ENCODE measurements around the gene LUZP1.

LUZP1 gene

GRCh38 chr1:23111600-23112535, 56.8 kb downstream of the LUZP1 start:
- no peak for TF ChIP-seq CTCF (IDR thresholded peaks at IDR 0.05; ENCODE audit: insufficient read depth, low read depth, low read length, missing control alignments)
- no peak overlapping the region for H3K4me3 ChIP-seq (ENCODE audit: low read depth, low read length)
- DNase-seq (ENCODE audit: low read depth) = no peak

- no peak for DNase-seq (ENCODE audit: low read depth)
- no peak for TF ChIP-seq CTCF (IDR thresholded peaks at IDR 0.05; ENCODE audit: insufficient read depth, low read depth, low read length, missing control alignments)
- H3K4me3 ChIP-seq (ENCODE audit: low read depth, low read length) = no peak overlapping the region
Measured at GRCh38 chr1:23110391-23110790, 58.3 kb downstream of the LUZP1 start.

GRCh38 chr1:23108918-23109533, 59.6 kb downstream of the LUZP1 start:
- no peak for DNase-seq (ENCODE audit: low read depth)
- TF ChIP-seq CTCF (IDR thresholded peaks at IDR 0.05; ENCODE audit: insufficient read depth, low read depth, low read length, missing control alignments) = no peak
- no peak overlapping the region for H3K4me3 ChIP-seq (ENCODE audit: low read depth, low read length)

GRCh38 chr1:23103001-23103889, 65.4 kb downstream of the LUZP1 start:
- no peak for TF ChIP-seq CTCF (IDR thresholded peaks at IDR 0.05; ENCODE audit: insufficient read depth, low read depth, low read length, missing control alignments)
- DNase-seq (ENCODE audit: low read depth) = peak; percentile 12
- no peak overlapping the region for H3K4me3 ChIP-seq (ENCODE audit: low read depth, low read length)

GRCh38 chr1:23102289-23102688, 66.4 kb downstream of the LUZP1 start:
- TF ChIP-seq CTCF (IDR thresholded peaks at IDR 0.05; ENCODE audit: insufficient read depth, low read depth, low read length, missing control alignments) = no peak
- no peak overlapping the region for H3K4me3 ChIP-seq (ENCODE audit: low read depth, low read length)
- DNase-seq (ENCODE audit: low read depth) = no peak

- no peak overlapping the region for H3K4me3 ChIP-seq (ENCODE audit: low read depth, low read length)
- no peak for TF ChIP-seq CTCF (IDR thresholded peaks at IDR 0.05; ENCODE audit: insufficient read depth, low read depth, low read length, missing control alignments)
- DNase-seq (ENCODE audit: low read depth) = no peak
Measured at GRCh38 chr1:23101887-23102286, 66.8 kb downstream of the LUZP1 start.
